GM13977 (cell line): ENCODE measurements around the gene CD34.

Experiments
- DNase-seq: peaks from one replicate; pipeline ENCODE4 v3.0.0; 2012; ENCODE audit warnings: low spot score
- in situ Hi-C: fragments of 300-500 bp; cut with MboI; formaldehyde crosslinking; loops from one replicate; pipeline ENCODE4 v1.12.0; 2022; ENCODE audit warnings: low sequenced_read_pairs, low pct_unique_long_range_greater_than_20kb, mixed read lengths, inconsistent platforms; ENCODE audit not compliant: unreplicated experiment
- TF ChIP-seq, protein P1 (sequence below): IDR thresholded peaks from 2 replicates; pipeline ENCODE4 v1.5.1; 2012; ENCODE audit warnings: mild to moderate bottlenecking, control low read depth; ENCODE audit not compliant: insufficient read depth; ENCODE audit errors: extremely low read depth, missing control alignments

CD34 gene

GRCh38 chr1:207840380-207840779, 70.5 kb downstream of the CD34 start:
- no peak for DNase-seq
- in situ Hi-C loops = no loop called here
- TF ChIP-seq, protein P1, sequence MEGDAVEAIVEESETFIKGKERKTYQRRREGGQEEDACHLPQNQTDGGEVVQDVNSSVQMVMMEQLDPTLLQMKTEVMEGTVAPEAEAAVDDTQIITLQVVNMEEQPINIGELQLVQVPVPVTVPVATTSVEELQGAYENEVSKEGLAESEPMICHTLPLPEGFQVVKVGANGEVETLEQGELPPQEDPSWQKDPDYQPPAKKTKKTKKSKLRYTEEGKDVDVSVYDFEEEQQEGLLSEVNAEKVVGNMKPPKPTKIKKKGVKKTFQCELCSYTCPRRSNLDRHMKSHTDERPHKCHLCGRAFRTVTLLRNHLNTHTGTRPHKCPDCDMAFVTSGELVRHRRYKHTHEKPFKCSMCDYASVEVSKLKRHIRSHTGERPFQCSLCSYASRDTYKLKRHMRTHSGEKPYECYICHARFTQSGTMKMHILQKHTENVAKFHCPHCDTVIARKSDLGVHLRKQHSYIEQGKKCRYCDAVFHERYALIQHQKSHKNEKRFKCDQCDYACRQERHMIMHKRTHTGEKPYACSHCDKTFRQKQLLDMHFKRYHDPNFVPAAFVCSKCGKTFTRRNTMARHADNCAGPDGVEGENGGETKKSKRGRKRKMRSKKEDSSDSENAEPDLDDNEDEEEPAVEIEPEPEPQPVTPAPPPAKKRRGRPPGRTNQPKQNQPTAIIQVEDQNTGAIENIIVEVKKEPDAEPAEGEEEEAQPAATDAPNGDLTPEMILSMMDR = no peak

DNA sequence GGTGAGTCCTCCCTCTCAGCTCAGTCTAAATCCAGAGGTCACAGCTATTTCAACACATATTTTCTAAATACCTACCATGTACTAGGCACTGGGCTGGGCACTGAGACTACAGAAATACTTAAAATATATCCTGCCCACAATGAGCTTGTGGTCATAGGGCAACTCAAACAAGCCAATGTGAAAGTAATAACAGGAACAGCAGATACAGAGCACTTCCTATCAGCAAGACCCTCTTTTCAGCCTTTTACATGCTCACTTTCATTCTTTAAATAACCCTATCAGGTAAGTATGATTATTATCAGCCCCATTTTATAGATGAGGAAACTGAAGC, 71.9 kb downstream of the CD34 start:
- in situ Hi-C loops = no loop called here
- TF ChIP-seq, protein P1 = no peak
- no peak for DNase-seq

- in situ Hi-C loops = no loop called here
- no peak for DNase-seq
- TF ChIP-seq, protein P1 = no peak
Measured at GRCh38 chr1:207838156-207839082, 72.5 kb downstream of the CD34 start.

GRCh38 chr1:207837673-207838072, 73.3 kb downstream of the CD34 start:
- DNase-seq = no peak
- in situ Hi-C loops = no loop called here
- TF ChIP-seq, protein P1 = no peak

GRCh38 chr1:207836591-207837347, 74.2 kb downstream of the CD34 start:
- DNase-seq = no peak
- TF ChIP-seq, protein P1 = no peak
- in situ Hi-C loops = no loop called here

GRCh38 chr1:207835958-207836357, 75.0 kb downstream of the CD34 start:
- TF ChIP-seq, protein P1 = no peak
- in situ Hi-C loops = no loop called here
- no peak for DNase-seq
